Prostate gland (tissue), 2 donors: ENCODE results near the gene ZNF74.

Experiments
- POLR2A ChIP-seq: fragments of 450-650 bp; IDR thresholded peaks from one replicate; pipeline ENCODE4 v1.6.1; 2016; ENCODE audit warnings: antibody characterized with exemption, mild to moderate bottlenecking
- POLR2AphosphoS5 ChIP-seq: sonication (generic); formaldehyde crosslinking; IDR thresholded peaks from one replicate; pipeline ENCODE4 v1.6.1; 2017; ENCODE audit warnings: antibody characterized with exemption
- TF ChIP-seq, protein P1 (sequence below), 4 experiments: fragments of 200-600 bp in 2 of 4; fragments of 450-650 bp in 2 of 4; sonication (generic) in 2 of 4; IDR thresholded peaks; 1 replicate in 3 of 4; 2 replicates in 1 of 4; pipeline ENCODE4 v1.5.1; 2016 to 2019; ENCODE audit warnings: antibody characterized with exemption in 4 of 4, mild to moderate bottlenecking in 2 of 4, moderate library complexity in 2 of 4

DNA sequence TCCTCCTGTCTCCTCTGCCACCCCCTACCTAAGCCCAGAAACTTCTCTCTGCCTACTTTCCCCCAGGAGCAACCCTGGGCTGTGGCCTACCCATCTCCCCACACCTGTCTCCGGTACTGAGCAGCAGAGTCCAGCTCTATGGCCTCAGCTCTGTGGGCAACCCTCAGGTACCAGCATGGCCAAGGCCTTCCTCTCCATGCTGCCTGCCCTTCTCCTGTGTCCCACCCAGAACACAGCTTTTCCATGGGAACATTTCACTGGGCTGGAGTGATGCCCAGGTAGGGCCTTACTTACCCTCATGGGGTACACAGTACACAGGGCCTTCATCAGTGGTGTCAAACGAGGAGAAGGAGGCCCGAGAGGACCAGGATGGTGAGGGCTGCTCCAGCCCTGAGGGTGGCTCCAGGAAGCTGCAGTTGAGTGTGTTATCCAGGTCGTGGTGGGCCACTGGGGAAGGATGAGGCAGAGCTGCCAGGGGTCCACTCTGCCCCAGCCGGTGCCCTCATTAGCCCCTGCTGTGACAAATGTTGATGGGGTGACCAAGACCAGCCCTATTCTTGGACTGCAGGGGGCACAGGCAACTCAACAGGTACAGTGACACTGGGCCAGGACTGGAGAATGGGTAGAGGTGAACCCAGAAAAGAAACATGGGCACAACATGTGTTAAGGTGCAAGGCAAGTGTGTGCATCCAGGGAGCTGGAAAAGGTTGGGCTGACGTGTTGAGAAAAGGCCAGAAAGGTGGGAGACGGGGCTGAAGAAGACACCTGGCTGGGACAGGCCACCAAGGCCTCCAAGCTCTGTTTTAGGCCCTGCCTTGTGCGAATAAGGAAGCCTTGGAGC lies 33.4 kb downstream of the ZNF74 start:
- TF ChIP-seq, protein P1, sequence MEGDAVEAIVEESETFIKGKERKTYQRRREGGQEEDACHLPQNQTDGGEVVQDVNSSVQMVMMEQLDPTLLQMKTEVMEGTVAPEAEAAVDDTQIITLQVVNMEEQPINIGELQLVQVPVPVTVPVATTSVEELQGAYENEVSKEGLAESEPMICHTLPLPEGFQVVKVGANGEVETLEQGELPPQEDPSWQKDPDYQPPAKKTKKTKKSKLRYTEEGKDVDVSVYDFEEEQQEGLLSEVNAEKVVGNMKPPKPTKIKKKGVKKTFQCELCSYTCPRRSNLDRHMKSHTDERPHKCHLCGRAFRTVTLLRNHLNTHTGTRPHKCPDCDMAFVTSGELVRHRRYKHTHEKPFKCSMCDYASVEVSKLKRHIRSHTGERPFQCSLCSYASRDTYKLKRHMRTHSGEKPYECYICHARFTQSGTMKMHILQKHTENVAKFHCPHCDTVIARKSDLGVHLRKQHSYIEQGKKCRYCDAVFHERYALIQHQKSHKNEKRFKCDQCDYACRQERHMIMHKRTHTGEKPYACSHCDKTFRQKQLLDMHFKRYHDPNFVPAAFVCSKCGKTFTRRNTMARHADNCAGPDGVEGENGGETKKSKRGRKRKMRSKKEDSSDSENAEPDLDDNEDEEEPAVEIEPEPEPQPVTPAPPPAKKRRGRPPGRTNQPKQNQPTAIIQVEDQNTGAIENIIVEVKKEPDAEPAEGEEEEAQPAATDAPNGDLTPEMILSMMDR (IDR thresholded peaks at IDR 0.05): no peak
- TF ChIP-seq POLR2AphosphoS5 (no peak), POLR2A (no peak)
